BE2C (cell line): ENCODE data around the gene KCNQ1OT1.

Experiments used
- DNase-seq: peaks from one replicate; pipeline ENCODE4 v3.0.0-alpha.2; 2020
- H3K27me3 ChIP-seq: fragments of 250-450 bp; sonication (Bioruptor Pico); 2 replicates; pipeline ENCODE4 v1.5.1; 2020; ENCODE audit warnings: mild to moderate bottlenecking
- H3K36me3 ChIP-seq: fragments of 250-450 bp; sonication (Bioruptor Pico); 2 replicates; pipeline ENCODE4 v1.5.1; 2020; ENCODE audit warnings: mild to moderate bottlenecking
- H3K4me1 ChIP-seq: fragments of 250-450 bp; sonication (Bioruptor Pico); 2 replicates; pipeline ENCODE4 v1.5.1; 2020
- H3K4me3 ChIP-seq: 2 replicates; pipeline ENCODE4 v1.5.1; 2011; ENCODE audit warnings: low read depth, low read length
- H3K9me3 ChIP-seq: fragments of 250-450 bp; sonication (Bioruptor Pico); 2 replicates; pipeline ENCODE4 v1.5.1; 2020
- TF ChIP-seq, protein P1 (sequence below): IDR thresholded peaks from 2 replicates; pipeline ENCODE4 v1.5.1; 2012; ENCODE audit warnings: mild to moderate bottlenecking, low read depth, low read length

The KCNQ1OT1 gene

GRCh38 chr11:2663915-2664314 is 35.9 kb downstream of the KCNQ1OT1 start:
- H3K4me3 ChIP-seq: no peak overlapping the region
- H3K9me3 ChIP-seq: no peaks in the 10 kb centered on the region; the same call in 1 of the 2 replicates
- no peaks in the 10 kb centered on the region for H3K4me1 ChIP-seq
- no peaks in the 10 kb centered on the region for H3K27me3 ChIP-seq
- TF ChIP-seq, protein P1, sequence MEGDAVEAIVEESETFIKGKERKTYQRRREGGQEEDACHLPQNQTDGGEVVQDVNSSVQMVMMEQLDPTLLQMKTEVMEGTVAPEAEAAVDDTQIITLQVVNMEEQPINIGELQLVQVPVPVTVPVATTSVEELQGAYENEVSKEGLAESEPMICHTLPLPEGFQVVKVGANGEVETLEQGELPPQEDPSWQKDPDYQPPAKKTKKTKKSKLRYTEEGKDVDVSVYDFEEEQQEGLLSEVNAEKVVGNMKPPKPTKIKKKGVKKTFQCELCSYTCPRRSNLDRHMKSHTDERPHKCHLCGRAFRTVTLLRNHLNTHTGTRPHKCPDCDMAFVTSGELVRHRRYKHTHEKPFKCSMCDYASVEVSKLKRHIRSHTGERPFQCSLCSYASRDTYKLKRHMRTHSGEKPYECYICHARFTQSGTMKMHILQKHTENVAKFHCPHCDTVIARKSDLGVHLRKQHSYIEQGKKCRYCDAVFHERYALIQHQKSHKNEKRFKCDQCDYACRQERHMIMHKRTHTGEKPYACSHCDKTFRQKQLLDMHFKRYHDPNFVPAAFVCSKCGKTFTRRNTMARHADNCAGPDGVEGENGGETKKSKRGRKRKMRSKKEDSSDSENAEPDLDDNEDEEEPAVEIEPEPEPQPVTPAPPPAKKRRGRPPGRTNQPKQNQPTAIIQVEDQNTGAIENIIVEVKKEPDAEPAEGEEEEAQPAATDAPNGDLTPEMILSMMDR: no peak
- no peaks in the 10 kb centered on the region for H3K36me3 ChIP-seq
- DNase-seq: no peak

DNA sequence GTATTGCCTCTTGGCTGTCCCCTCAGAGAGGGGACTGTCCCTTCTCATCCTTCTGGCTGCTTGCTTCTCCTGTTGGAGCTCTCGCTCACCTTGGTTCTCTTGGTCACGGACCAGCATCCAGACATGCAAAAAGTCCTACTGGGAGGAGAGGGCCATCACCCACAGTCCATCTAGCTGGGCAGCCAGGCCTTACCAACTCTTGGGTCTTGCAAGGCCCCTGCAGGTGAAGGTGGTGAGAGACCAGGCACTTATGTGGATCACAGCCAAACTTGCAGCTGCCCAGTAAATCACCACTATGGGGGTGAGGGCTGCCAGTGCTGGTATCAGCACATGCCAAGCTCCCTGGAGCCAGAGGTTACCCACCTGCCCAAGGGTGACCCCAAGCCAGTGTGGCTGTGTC is 36.3 kb downstream of the KCNQ1OT1 start:
- Histone ChIP-seq H3K27me3 (no peaks in the 10 kb centered on the region), H3K9me3 (no peaks in the 10 kb centered on the region; the same call in 1 of the 2 replicates), H3K4me3 (no peak overlapping the region), H3K4me1 (no peaks in the 10 kb centered on the region), H3K36me3 (no peaks in the 10 kb centered on the region)
- no peak for DNase-seq
- TF ChIP-seq, protein P1: no peak

GRCh38 chr11:2662430-2663299 is 37.1 kb downstream of the KCNQ1OT1 start:
- TF ChIP-seq, protein P1: no peak
- no peak for DNase-seq
- Histone ChIP-seq H3K27me3 (no peaks in the 10 kb centered on the region), H3K4me3 (no peak overlapping the region), H3K4me1 (no peaks in the 10 kb centered on the region), H3K9me3 (no peaks in the 10 kb centered on the region; the same call in 1 of the 2 replicates), H3K36me3 (no peaks in the 10 kb centered on the region)

DNA sequence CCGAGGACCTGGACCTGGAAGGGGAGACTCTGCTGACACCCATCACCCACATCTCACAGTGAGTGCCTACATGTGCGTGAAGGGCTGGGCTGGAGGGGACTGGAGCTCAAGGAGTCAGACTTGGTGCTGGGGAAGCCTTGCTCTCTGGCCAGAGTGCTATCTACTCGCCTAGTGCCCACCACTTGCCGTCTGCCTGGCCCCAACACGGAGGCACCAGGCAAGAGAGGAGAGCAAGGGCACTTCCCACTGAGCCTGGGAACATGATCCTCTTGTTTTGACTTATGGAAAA is 37.8 kb downstream of the KCNQ1OT1 start:
- no peaks in the 10 kb centered on the region for H3K36me3 ChIP-seq

DNA sequence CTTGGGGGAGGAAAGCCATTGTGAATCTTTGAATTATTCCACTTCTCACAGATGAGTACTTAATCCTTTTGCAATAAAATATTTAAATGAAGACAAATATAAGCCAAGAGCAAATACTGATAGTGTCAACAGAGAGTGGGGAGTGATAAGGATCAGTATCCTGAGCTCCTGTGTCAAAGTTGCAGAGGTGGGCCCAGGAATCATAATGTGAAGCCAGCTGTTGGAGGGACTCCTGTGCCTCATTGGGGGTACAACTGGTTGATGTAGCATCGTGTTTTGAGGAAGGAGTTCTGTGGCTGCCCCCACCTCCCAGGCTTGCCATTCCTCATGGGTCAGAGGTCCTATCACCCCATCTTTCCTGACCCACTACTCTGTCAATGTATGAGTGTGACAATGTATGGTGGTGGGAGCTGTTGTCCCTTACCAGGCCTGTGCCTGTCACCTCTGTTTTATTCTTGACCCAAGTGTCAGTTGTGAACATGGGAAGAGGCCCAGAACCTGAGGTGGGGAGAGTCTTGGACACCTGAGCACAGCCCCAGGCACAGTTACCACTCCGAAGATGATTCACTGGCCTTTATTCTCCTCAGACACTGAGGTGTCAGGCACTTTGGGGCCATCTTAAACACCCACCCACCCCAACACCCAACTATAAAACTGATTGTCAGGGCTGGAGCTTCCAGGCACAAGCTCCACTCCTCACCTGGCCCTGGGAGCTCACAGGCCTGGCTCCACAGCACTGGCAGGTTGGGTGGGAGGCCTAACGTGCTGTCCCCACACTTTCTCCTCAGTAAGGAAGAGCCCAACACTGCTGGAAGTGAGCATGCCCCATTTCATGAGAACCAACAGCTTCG is 38.4 kb downstream of the KCNQ1OT1 start:
- Histone ChIP-seq H3K4me3 (no peak overlapping the region), H3K36me3 (no peaks in the 10 kb centered on the region), H3K27me3 (no peaks in the 10 kb centered on the region), H3K9me3 (no peaks in the 10 kb centered on the region; the same call in 1 of the 2 replicates), H3K4me1 (no peaks in the 10 kb centered on the region)
- TF ChIP-seq, protein P1: no peak
- no peak for DNase-seq

More for the DNA sequence above, 37.8 kb downstream of the KCNQ1OT1 start:
- Histone ChIP-seq H3K9me3 (no peaks in the 10 kb centered on the region; the same call in 1 of the 2 replicates), H3K4me1 (no peaks in the 10 kb centered on the region), H3K27me3 (no peaks in the 10 kb centered on the region), H3K4me3 (no peak overlapping the region)
- TF ChIP-seq, protein P1: no peak
- DNase-seq: no peak
